HepG2 (cell line): Measurements from ENCODE around the gene BCAS3. TPM values are rescaled to one million over a fixed set of nuclear protein-coding genes. Genes with fewer than 3 reads are reported as not detected.

Experiments used
- ATAC-seq: fragments of 200-7000 bp; cut with Tn5 transposase; 3 replicates; pipeline ENCODE4 v1.9.1; 2020; ENCODE audit warnings: mild to moderate bottlenecking, moderate library complexity
- BruUV-seq: library from RNA; stranded (reverse); fragments of 400-500 nt; replicated peaks from 2 replicates; lab custom pipeline; 2021; lab: Mats Ljungman, UMichigan
- CTCF ChIA-PET: fragments of 300-600 bp; formaldehyde crosslinking; extraction: SDS; loops from one replicate; lab custom pipeline; 2021; ENCODE audit warnings: low total read pairs, inconsistent platforms, low intra/inter-chr PET ratio; lab: Yijun Ruan, JAX
- POLR2A ChIA-PET: fragments of 350-600 bp; sonication (Branson Sonifier 250); formaldehyde crosslinking; loops from one replicate; lab custom pipeline; 2020; ENCODE audit warnings: antibody characterized with exemption, inconsistent platforms; lab: Yijun Ruan, JAX
- DNase-seq: peaks from one replicate; pipeline ENCODE4 v3.0.0-alpha.2; 2015; ENCODE audit warnings: low spot score
- FAIRE-seq: peaks from 3 replicates; lab custom pipeline; 2011; peaks lifted over from hg19 to GRCh38; lab: Jason Lieb, UNC
- H2AFZ ChIP-seq: one replicate; pipeline ENCODE4 v1.6.1; 2011; ENCODE audit warnings: low read length, inconsistent platforms
- H3K27ac ChIP-seq: fragments of 300-600 bp; 3 replicates; pipeline ENCODE4 v1.8.0; 2011; ENCODE audit warnings: mixed run types, mild to moderate bottlenecking, mixed read lengths, low read length, inconsistent platforms; ENCODE audit not compliant: insufficient read depth; ENCODE audit errors: extremely low read length
- H3K27me3 ChIP-seq, 2 experiments: fragments of 200-600 bp in 1 of 2; 2 replicates in 1 of 2; 3 replicates in 1 of 2; pipeline versions ENCODE4 v1.6.0 to v1.8.0; 2011; ENCODE audit warnings: low read length in 2 of 2, mild to moderate bottlenecking in 2 of 2, moderate library complexity in 2 of 2, inconsistent platforms in 1 of 2; ENCODE audit not compliant: insufficient read depth in 2 of 2, control insufficient read depth in 1 of 2
- H3K36me3 ChIP-seq, 2 experiments: fragments of 200-600 bp in 1 of 2; replicated peaks in 1 of 2; 2 replicates in 1 of 2; 3 replicates in 1 of 2; pipeline versions ENCODE4 v1.5.1 to v1.8.0; 2011; ENCODE audit warnings: low read length in 2 of 2, inconsistent platforms in 1 of 2; ENCODE audit not compliant: insufficient read depth in 2 of 2, control insufficient read depth in 1 of 2
- H3K4me1 ChIP-seq: 2 replicates; pipeline ENCODE4 v1.5.1; 2012; ENCODE audit warnings: low read length, inconsistent platforms; ENCODE audit not compliant: insufficient read depth
- H3K4me2 ChIP-seq: 2 replicates; pipeline ENCODE4 v1.6.0; 2011; ENCODE audit warnings: low read depth, low read length, inconsistent platforms
- H3K4me3 ChIP-seq, 3 experiments: fragments of 200-600 bp in 1 of 3; sonication (generic), shearing (Covaris generic) in 1 of 3; replicated peaks in 1 of 3; 2 replicates each; pipeline ENCODE4 v1.5.1; 2011 to 2016; ENCODE audit warnings: low read length in 3 of 3, inconsistent platforms in 2 of 3, low read depth in 2 of 3, mild to moderate bottlenecking in 2 of 3, control low read depth in 1 of 3, mixed read lengths in 1 of 3; ENCODE audit not compliant: insufficient read depth in 1 of 3
- H3K79me2 ChIP-seq: one replicate; pipeline ENCODE4 v1.6.1; 2011; ENCODE audit warnings: low read length, inconsistent platforms; ENCODE audit not compliant: insufficient read depth
- H3K9ac ChIP-seq: 2 replicates; pipeline ENCODE4 v1.6.0; 2011; ENCODE audit warnings: mild to moderate bottlenecking, low read depth, low read length, inconsistent platforms; ENCODE audit not compliant: insufficient read depth
- H3K9me3 ChIP-seq: 2 replicates; pipeline ENCODE4 v1.5.1; 2012; ENCODE audit warnings: mild to moderate bottlenecking, low read length
- H4K20me1 ChIP-seq: 2 replicates; pipeline ENCODE4 v1.6.0; 2011; ENCODE audit warnings: inconsistent platforms, mild to moderate bottlenecking, low read length, moderate library complexity; ENCODE audit not compliant: insufficient read depth
- E2F5 ChIP-seq: sonication (generic); formaldehyde crosslinking; conservative IDR thresholded peaks from 2 replicates; pipeline ENCODE4 v1.4.0; 2020; ENCODE audit warnings: missing genetic modification reagents
- IRF9 ChIP-seq: sonication (generic); formaldehyde crosslinking; IDR thresholded peaks from 2 replicates; pipeline ENCODE4 v1.8.0; 2022; ENCODE audit warnings: missing genetic modification reagents, mild to moderate bottlenecking, borderline replicate concordance
- MNT ChIP-seq: fragments of 450-650 bp; IDR thresholded peaks from 2 replicates; pipeline ENCODE4 v1.6.1; 2016
- MYPOP ChIP-seq: sonication (generic); formaldehyde crosslinking; IDR thresholded peaks from 2 replicates; pipeline ENCODE4 v1.8.1; 2023; ENCODE audit warnings: mild to moderate bottlenecking, moderate library complexity, missing genetic modification reagents
- NFRKB ChIP-seq: fragments of 450-650 bp; IDR thresholded peaks from 2 replicates; pipeline ENCODE4 v1.6.1; 2017
- REPIN1 ChIP-seq: sonication (generic); formaldehyde crosslinking; IDR thresholded peaks from 2 replicates; pipeline ENCODE4 v1.8.0; 2022; ENCODE audit warnings: missing genetic modification reagents, low read depth, mild to moderate bottlenecking, borderline replicate concordance
- RFX3 ChIP-seq: IDR thresholded peaks from 2 replicates; pipeline ENCODE4 v1.6.1; 2016; ENCODE audit warnings: missing biosample characterization, missing genetic modification reagents
- SP1 ChIP-seq, 2 experiments: fragments of 450-650 bp in 1 of 2; sonication (generic) in 1 of 2; formaldehyde crosslinking in 1 of 2; IDR thresholded peaks; 2 replicates each; pipeline versions ENCODE4 v1.4.0 to v1.6.1; 2016 to 2020; ENCODE audit warnings: missing genetic modification reagents in 1 of 2
- ZGPAT ChIP-seq: IDR thresholded peaks from 2 replicates; pipeline ENCODE4 v1.6.1; 2016; ENCODE audit warnings: mild to moderate bottlenecking
- ZNF614 ChIP-seq: IDR thresholded peaks from 2 replicates; pipeline ENCODE4 v1.6.1; 2018; ENCODE audit warnings: missing biosample characterization, missing genetic modification reagents, inconsistent platforms, borderline replicate concordance
- ZNF772 ChIP-seq: sonication (generic); formaldehyde crosslinking; IDR thresholded peaks from 2 replicates; pipeline ENCODE4 v1.5.0; 2020; ENCODE audit warnings: mild to moderate bottlenecking, missing genetic modification reagents
- WGBS: methylation state at CpG from one replicate; pipeline ENCODE4 v1.1.6; 2017; ENCODE audit warnings: low lambda C conversion rate; 5-methylcytosine and 5-hydroxymethylcytosine counted together
- in situ Hi-C: cut with HindIII; loops from 2 replicates; pipeline ENCODE4 v1.10.0; 2017; ENCODE audit warnings: low pct_unique_long_range_greater_than_20kb; ENCODE audit not compliant: extremely low pct_ligation_motif_present
- intact Hi-C: fragments of 100-400 bp; cut with micrococcal nuclease; formaldehyde crosslinking; loops from one replicate; pipeline ENCODE4 v1.10.0; 2022; ENCODE audit not compliant: unreplicated experiment
- polyA plus RNA-seq, 8 experiments: library from polyadenylated mRNA; depleted of rRNA in 3 of 8; stranded (reverse) in 7 of 8; unstranded in 1 of 8; fragments of >200 nt; fragmentation: Illumina TruSeq in 4 of 8; extraction: Trizol in 4 of 8; gene quantifications; 2 replicates each; pipeline versions ENCODE4 v1.2.1 to v1.2.3, GENCODE V29; 2011 to 2016; ENCODE audit warnings: low read depth in 4 of 8, missing spikeins in 1 of 8, mixed read lengths in 1 of 8; ENCODE audit not compliant: insufficient read depth in 1 of 8
- total RNA-seq, 5 experiments: library from RNA; depleted of rRNA; stranded (reverse); fragments of >200 nt; fragmentation: Illumina TruSeq; extraction: Trizol; gene quantifications; 2 replicates each; pipeline ENCODE4 v1.2.3, GENCODE V29; 2016; ENCODE audit warnings: low read depth in 1 of 5

The BCAS3 gene
- total and polyA plus RNA-seq, 2 of the 13 experiments (the other 11 are each of a cell fraction or from before 2014, with no cell fraction given): 10.7 to 11.2 TPM

- TF ChIP-seq ZGPAT (CRISPR knock-in tag): no peak
These were observed 550.2 kb downstream of the BCAS3 start (continued) for GRCh38 chr17:61227866-61228265.

GRCh38 chr17:61230461-61230860, 552.8 kb downstream of the BCAS3 start:
- Histone ChIP-seq H3K9ac (no peak overlapping the region), H2AFZ (no peak overlapping the region), H3K4me3 (no peak overlapping the region), H4K20me1 (no peaks in the 10 kb centered on the region), H3K36me3 (no peaks in the 10 kb centered on the region), H3K27ac (no peak overlapping the region), H3K4me1 (peaks cover 12% of the 10 kb centered on the region), H3K9me3 (no peaks in the 10 kb centered on the region), H3K79me2 (no peaks in the 10 kb centered on the region), H3K4me2 (no peak overlapping the region), H3K27me3 (no peaks in the 10 kb centered on the region)
- POLR2A ChIA-PET: no interaction called here
- TF ChIP-seq REPIN1: no peak
- no peak for TF ChIP-seq MNT
- no peak for TF ChIP-seq ZNF614 (CRISPR knock-in tag)
- TF ChIP-seq MYPOP (CRISPR knock-in tag): no peak
- no peak for TF ChIP-seq SP1 (IDR thresholded peaks at IDR 0.05)
- no peak for TF ChIP-seq SP1 (CRISPR knock-in tag; IDR thresholded peaks at IDR 0.05)
- TF ChIP-seq RFX3: no peak
- TF ChIP-seq NFRKB: no peak
- TF ChIP-seq IRF9 (CRISPR knock-in tag): no peak
- no peak for TF ChIP-seq E2F5
- TF ChIP-seq ZNF772 (CRISPR knock-in tag): no peak
- intact Hi-C loops: no loop called here
- no peak for DNase-seq
- ATAC-seq: no peak
- in situ Hi-C loops: no loop called here
- 48% methylated on average over 2 of the region's 2 CpGs for WGBS
- BruUV-seq: no TSS peak
- CTCF ChIA-PET: no interaction called here
- FAIRE-seq: no peak
